Measurements from ENCODE around the gene IFNL3. TPM values are rescaled to one million over a fixed set of nuclear protein-coding genes. Genes with fewer than 3 reads are reported as not detected.
"Not testable (repeated sequence)": the region's sequence is repeated elsewhere in the genome, so short reads cannot be mapped to it uniquely, and the experiment has no call there.

IFNL3 gene
- total RNA-seq, 1 experiment from 2014 or later: not detected

- TF ChIP-seq EZH2 (IDR thresholded peaks at IDR 0.05; ENCODE audit: low read depth) (no peak), CTCF (conservative IDR thresholded peaks at IDR 0.05) (no peak)
- intact Hi-C loops (cut with micrococcal nuclease; ENCODE audit: unreplicated experiment): no loop called here
- Histone ChIP-seq H3K27ac (no peak overlapping the region), H3F3A (ENCODE audit: insufficient read depth, low read depth) (no peaks in the 10 kb centered on the region), H3K9me3 (ENCODE audit: insufficient read depth, low read depth) (no peaks in the 10 kb centered on the region), H2AFZ (no peak overlapping the region), H4K20me1 (ENCODE audit: insufficient read depth) (no peaks in the 10 kb centered on the region), H3K9me2 (ENCODE audit: insufficient read depth) (no peaks in the 10 kb centered on the region), H3K4me1 (replicated peaks; ENCODE audit: insufficient read depth) (peaks cover 5% of the 10 kb centered on the region; the same call in 1 of the 2 replicates), H3K4me3 (no peak overlapping the region), H3K27me3 (ENCODE audit: insufficient read depth, low read depth) (no peaks in the 10 kb centered on the region), H3K4me2 (no peak overlapping the region), H3K79me2 (ENCODE audit: low read depth) (no peaks in the 10 kb centered on the region), H3K36me3 (ENCODE audit: low read depth) (no peaks in the 10 kb centered on the region)
- ChIA-PET POLR2A (ENCODE audit: unreplicated experiment) (no interaction called here), CTCF (no interaction called here)
- BruUV-seq (replicated peaks): no TSS peak
- no peak for DNase-seq
These were observed 30.8 kb upstream of the IFNL3 start for GRCh38 chr19:39275578-39275977.

- CTCF ChIA-PET: not testable (repeated sequence)
These were observed 29.1 kb upstream of the IFNL3 start for GRCh38 chr19:39273859-39274258.

GRCh38 chr19:39270036-39270871 lies 25.4 kb upstream of the IFNL3 start:
- Histone ChIP-seq H3K4me3 (no peak overlapping the region), H3K9me3 (ENCODE audit: insufficient read depth, low read depth) (no peaks in the 10 kb centered on the region), H3K36me3 (ENCODE audit: low read depth) (no peaks in the 10 kb centered on the region), H3K9me2 (ENCODE audit: insufficient read depth) (no peaks in the 10 kb centered on the region), H2AFZ (no peak overlapping the region), H3K27me3 (ENCODE audit: insufficient read depth, low read depth) (no peaks in the 10 kb centered on the region), H3K4me1 (replicated peaks; ENCODE audit: insufficient read depth) (no peaks in the 10 kb centered on the region), H3K4me2 (no peak overlapping the region), H4K20me1 (ENCODE audit: insufficient read depth) (no peaks in the 10 kb centered on the region), H3K79me2 (ENCODE audit: low read depth) (no peaks in the 10 kb centered on the region), H3K27ac (no peak overlapping the region), H3F3A (ENCODE audit: insufficient read depth, low read depth) (no peaks in the 10 kb centered on the region)
- CTCF ChIA-PET: no interaction called here
- no TSS peak for BruUV-seq (replicated peaks)
- POLR2A ChIA-PET (ENCODE audit: unreplicated experiment): no interaction called here
- TF ChIP-seq EZH2 (IDR thresholded peaks at IDR 0.05; ENCODE audit: low read depth) (no peak), CTCF (conservative IDR thresholded peaks at IDR 0.05) (no peak)
- no peak for DNase-seq
- intact Hi-C loops (cut with micrococcal nuclease; ENCODE audit: unreplicated experiment): no loop called here

More at GRCh38 chr19:39273859-39274258, 29.1 kb upstream of the IFNL3 start:
- H3K36me3 ChIP-seq (ENCODE audit: low read depth); H3K9me3 ChIP-seq (ENCODE audit: insufficient read depth, low read depth); POLR2A ChIA-PET (ENCODE audit: unreplicated experiment); H3K27ac ChIP-seq; H3K27me3 ChIP-seq (ENCODE audit: insufficient read depth, low read depth); intact Hi-C loops (cut with micrococcal nuclease; ENCODE audit: unreplicated experiment); H3F3A ChIP-seq (ENCODE audit: insufficient read depth, low read depth); H3K4me1 ChIP-seq (replicated peaks; ENCODE audit: insufficient read depth); DNase-seq; BruUV-seq (replicated peaks); H3K4me2 ChIP-seq; H3K79me2 ChIP-seq (ENCODE audit: low read depth); H4K20me1 ChIP-seq (ENCODE audit: insufficient read depth); H2AFZ ChIP-seq; H3K4me3 ChIP-seq; H3K9me2 ChIP-seq (ENCODE audit: insufficient read depth): not testable (repeated sequence)

- H3K4me1 ChIP-seq (replicated peaks; ENCODE audit: insufficient read depth); H4K20me1 ChIP-seq (ENCODE audit: insufficient read depth); H2AFZ ChIP-seq; H3K4me2 ChIP-seq; H3K9me2 ChIP-seq (ENCODE audit: insufficient read depth); POLR2A ChIA-PET (ENCODE audit: unreplicated experiment); BruUV-seq (replicated peaks); intact Hi-C loops (cut with micrococcal nuclease; ENCODE audit: unreplicated experiment); DNase-seq; CTCF ChIA-PET; H3K4me3 ChIP-seq; H3K9me3 ChIP-seq (ENCODE audit: insufficient read depth, low read depth); H3K27me3 ChIP-seq (ENCODE audit: insufficient read depth, low read depth); H3K36me3 ChIP-seq (ENCODE audit: low read depth); H3K27ac ChIP-seq; H3K79me2 ChIP-seq (ENCODE audit: low read depth); H3F3A ChIP-seq (ENCODE audit: insufficient read depth, low read depth): not testable (repeated sequence)
These were observed 24.6 kb upstream of the IFNL3 start for GRCh38 chr19:39269369-39269768.

GRCh38 chr19:39268531-39269223 lies 23.9 kb upstream of the IFNL3 start:
- intact Hi-C loops (cut with micrococcal nuclease; ENCODE audit: unreplicated experiment); H3F3A ChIP-seq (ENCODE audit: insufficient read depth, low read depth); H3K79me2 ChIP-seq (ENCODE audit: low read depth); CTCF ChIA-PET; H2AFZ ChIP-seq; H3K4me2 ChIP-seq; H4K20me1 ChIP-seq (ENCODE audit: insufficient read depth); H3K4me1 ChIP-seq (replicated peaks; ENCODE audit: insufficient read depth); DNase-seq; BruUV-seq (replicated peaks); H3K9me2 ChIP-seq (ENCODE audit: insufficient read depth); H3K9me3 ChIP-seq (ENCODE audit: insufficient read depth, low read depth); H3K27me3 ChIP-seq (ENCODE audit: insufficient read depth, low read depth); H3K36me3 ChIP-seq (ENCODE audit: low read depth); H3K27ac ChIP-seq; H3K4me3 ChIP-seq: not testable (repeated sequence)
- POLR2A ChIA-PET (ENCODE audit: unreplicated experiment): interaction anchor here (0.7 kb wide), 1 partner anchor 16 kb away, joined by 3 read pairs; no protein-coding TSS in a partner anchor

GRCh38 chr19:39268085-39268484 lies 23.3 kb upstream of the IFNL3 start, which contains the start of gene IFNL2:
Gene IFNL2, plus strand, starts transcription at chr19:39268396. Its CDS starts 173 bp downstream, at chr19:39268569.
- H3K27ac ChIP-seq; H3K36me3 ChIP-seq (ENCODE audit: low read depth); H3K4me2 ChIP-seq; H4K20me1 ChIP-seq (ENCODE audit: insufficient read depth); H3K4me3 ChIP-seq; H3K4me1 ChIP-seq (replicated peaks; ENCODE audit: insufficient read depth); CTCF ChIA-PET; DNase-seq; H2AFZ ChIP-seq; H3K79me2 ChIP-seq (ENCODE audit: low read depth); intact Hi-C loops (cut with micrococcal nuclease; ENCODE audit: unreplicated experiment); H3F3A ChIP-seq (ENCODE audit: insufficient read depth, low read depth); H3K9me3 ChIP-seq (ENCODE audit: insufficient read depth, low read depth); H3K27me3 ChIP-seq (ENCODE audit: insufficient read depth, low read depth); BruUV-seq (replicated peaks); H3K9me2 ChIP-seq (ENCODE audit: insufficient read depth): not testable (repeated sequence)
- POLR2A ChIA-PET (ENCODE audit: unreplicated experiment): interaction anchor here (0.7 kb wide), 1 partner anchor 16 kb away, joined by 3 read pairs; no protein-coding TSS in a partner anchor

Data from PC-9 (cell line).